COLO668 (cell line): ENCODE data around the gene PLCB1.
A peak's percentile ranks its signal among the peaks of the same experiment; 100 is the strongest.

Experiments used
- DNase-seq: peaks from one replicate; lab custom pipeline; 2025; ENCODE audit not compliant: unreplicated experiment; lab: John Stamatoyannopoulos, UW

The PLCB1 gene

DNA sequence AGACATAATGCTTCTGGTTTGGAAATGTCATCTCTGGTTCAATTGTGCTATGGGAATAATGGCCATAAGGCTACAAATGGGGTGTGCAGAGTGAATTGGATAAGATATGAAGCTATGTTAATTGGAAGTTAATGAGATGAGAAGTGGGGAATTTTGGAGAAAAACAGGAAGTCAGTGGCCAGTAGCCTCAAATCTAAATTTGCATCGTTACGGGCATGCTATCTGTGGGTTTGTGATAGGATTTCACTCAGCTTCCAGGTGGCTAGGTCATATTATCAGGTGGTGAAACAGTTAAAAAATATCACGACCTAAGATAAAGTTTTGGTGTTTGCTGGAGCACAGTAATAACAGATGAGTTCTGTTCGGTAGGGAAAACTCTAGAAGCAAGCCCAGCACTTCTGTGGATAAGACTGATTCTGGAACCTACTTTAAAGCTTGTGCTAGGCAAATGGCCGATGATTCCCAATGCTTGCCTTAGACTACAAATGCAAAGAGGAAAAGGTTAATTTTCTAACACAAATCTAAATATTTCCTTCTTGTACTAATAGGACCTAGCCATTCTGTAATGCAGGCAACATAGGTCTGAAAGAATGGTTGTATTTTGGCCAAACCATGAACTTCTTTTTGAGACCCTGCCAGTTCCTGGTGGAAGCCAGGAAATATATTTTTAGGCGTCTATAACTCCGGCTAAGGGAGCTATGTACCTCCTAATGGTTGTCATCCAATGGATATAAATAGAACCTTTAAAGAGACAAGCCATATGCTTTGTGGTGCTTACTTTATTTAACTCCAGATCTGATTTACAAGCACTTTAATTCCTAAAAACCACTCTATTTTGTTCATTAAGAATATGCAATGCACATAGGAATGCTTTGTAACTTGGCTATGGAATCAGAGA, 111.0 kb downstream of the PLCB1 start:
- no peak for DNase-seq

DNA sequence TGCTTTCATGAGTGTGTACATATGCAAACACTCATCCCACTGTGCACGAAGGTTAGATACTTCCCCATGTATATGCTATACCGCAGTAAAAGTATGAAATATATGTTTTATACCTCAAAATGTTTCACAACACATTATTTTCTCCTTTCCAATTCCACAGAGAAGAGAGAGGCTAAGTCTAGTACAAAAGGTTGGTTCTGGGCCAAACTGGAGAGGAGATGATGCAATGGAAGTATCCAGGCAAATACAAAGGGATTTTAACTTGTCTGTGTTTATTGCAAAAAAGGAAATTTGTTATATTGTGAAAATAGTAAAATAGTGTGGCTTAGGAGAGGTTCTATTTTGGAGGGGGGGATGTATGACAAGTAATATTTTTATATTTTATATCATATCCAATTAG, 112.6 kb downstream of the PLCB1 start:
- DNase-seq, result no peak

DNA sequence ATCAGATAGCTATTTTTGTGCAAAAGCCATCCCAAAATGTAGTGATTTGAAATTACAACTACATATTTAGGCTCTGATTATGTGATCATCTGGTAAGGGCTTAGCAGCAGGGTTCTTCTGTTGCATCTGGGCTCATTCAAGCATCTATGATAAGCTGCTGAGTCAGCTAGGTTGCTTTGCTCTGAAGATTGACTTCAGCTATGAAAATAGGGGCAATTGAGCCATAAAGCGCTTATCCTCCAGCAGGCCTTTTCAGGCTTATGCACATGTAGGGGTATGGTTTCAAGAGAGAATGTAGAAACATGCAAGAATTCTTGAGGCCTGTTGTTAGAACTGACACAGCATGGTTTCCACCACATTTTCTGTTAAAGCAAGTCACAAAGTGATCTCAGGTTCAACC, 114.1 kb downstream of the PLCB1 start:
- DNase-seq, result no peak

DNA sequence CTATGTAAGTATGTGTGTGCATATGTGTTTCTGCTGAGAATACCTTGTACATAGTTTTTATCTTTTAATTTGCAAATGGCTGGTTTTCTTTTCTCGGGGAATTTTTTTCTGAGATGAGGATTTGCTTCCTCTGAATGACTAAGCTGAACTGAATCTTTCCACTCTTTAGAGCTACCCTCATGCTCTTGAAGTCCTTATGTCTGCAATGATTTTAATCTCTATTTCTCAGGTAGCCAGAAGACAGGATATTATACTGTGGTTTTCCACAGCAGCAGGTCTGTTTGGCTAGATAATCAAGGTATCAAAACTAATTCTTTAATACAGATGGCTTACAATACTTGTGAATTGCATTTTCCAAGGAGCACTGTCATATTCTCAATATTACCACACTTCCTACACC, 114.7 kb downstream of the PLCB1 start:
- DNase-seq, result no peak

DNA sequence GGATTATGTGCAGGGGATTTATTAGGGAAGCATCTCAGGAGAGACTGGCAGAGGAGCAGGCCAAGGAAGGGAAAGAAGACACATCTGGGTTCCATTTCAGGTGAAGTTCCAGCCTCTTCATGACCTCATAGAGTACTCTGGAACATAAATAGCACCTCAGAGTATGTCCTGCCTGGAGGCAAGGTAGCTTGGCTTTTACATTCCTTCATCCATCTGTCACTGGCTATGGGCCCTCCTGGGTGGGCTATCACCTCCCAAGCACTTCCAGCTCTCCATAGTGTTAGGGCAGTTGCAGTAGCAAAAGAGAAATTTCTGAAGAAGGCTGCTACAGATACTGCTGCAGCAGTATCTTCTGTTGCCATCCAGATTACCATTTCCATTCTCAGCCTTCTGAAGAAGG, 116.0 kb downstream of the PLCB1 start:
- no peak for DNase-seq

DNA sequence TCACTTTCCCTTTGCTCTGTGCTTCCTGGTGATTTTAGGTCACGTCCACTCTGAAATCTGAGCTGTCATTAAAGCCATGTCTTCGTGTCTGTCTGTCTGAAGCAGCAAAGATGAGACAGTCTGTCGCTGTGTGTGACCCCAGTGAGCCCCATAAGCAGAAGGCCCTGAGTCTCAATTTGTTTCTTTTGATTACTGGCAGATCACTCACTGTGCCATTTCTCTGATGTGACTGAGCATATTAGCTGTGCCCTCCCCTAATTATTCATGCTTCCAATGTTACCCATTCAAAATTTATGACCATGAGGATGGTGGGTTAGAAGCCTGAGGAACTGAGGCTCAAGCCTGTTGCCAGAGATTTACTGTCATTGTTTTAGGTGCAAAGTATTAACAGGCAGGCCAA, 117.6 kb downstream of the PLCB1 start:
- no peak for DNase-seq

DNA sequence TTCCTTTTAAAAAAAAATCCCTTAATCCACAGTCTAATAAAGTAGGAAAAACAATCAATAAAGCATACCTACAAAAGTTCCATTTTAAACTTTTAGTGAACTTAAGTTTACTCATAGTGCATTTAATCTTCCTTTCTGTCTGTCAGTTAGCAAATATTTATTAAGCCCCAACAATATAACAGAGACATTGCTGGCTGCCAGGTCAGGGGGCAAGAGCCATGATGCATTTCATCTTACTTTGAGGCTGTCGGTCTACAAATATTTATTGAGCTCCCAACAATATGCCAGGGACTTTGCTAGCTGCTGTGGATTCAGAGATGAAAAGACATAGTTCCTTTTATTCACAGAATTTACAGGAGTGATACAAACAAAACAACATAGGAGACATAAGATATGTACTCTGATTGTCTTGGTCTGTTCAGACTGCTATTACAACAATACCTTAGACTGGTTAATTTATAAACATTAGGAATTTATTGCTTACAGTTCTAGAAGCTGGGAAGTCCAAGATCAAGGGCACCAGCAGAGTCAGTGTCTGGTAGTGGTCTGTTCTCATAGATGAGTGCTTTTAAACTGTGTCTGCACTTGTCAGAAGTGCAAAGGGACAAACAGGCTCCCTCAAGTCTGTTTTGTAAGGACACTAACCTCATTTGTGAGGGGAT, 118.6 kb downstream of the PLCB1 start:
- DNase-seq, result no peak

DNA sequence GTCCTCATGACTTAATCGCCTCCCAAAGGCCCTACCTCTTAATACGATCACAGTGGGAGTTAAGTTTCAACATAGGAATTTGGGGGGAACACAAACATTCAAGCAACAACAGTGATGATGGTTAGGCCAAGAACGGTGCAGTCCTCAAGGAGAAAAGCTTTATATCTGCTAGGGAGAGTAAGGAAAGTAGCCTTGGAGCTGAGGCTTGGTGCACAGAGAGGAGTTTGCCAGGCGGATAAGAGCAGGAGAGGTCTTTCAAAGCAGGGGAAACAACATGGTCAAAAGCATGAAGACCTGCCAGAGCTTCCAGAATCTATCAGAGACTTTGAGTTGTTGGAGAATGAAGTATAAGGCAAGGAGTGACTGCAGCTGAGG, 119.1 kb downstream of the PLCB1 start:
- no peak for DNase-seq

DNA sequence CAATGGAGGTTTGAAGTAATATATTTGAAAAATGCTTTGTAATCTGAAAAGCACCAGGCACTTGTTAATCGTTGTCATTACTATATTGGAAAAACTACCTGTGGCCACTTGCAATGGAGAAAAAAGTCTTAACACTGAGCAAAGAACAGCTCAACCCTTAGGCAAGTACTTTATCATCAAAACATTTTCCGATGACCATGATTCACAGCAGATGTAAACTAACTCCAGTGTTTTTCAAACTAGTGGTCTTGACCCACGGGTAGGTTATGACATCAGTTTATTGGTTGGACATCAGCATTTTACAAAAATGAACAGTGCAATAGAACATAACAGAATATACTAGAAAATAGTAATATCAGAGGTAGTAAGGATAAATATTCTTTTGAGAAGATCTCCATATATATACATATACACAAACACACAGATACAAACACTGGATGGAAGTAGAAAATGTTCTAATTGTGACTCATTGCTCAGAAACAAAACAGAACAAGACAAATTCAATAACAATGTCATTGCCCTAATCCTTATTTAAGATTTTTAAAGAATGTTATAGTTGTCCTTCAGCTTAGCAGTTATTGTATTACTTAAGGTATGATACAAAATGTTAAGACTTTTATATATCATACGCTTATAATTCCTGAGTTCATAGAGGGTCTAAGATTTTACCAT, 123.0 kb downstream of the PLCB1 start:
- DNase-seq, result no peak

DNA sequence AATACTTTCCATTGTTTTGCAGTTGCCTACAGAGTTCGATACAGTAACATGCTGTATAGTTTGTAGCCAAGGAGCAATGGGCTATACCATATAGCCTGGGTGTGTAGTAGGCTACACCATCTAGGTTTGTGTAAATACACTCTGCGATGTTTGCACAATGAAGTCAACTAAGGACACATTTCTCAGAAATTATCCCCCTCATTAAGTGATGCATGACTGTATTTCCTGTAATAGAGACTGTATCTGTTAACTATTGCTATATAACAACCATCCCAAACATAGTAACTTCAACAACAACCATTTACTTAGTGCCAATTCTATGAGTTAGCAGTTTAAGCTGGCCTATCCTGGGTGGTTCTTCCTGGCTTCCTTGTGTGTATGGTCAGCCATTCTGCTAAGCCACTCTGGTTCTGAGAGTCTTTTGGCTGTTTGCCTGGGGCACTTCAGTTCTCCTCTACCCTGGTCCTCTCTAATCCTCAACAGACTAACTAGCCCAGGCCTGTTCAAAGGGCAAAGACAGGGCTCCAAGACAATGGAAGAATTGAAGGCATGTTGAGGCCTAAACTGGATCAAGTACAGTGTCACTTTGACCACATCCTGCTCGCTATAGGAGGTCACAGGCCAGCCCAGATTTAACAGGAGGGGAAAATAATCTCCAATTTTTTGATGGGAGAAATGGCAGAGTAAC, 124.0 kb downstream of the PLCB1 start:
- peak; percentile 28 for DNase-seq

DNA sequence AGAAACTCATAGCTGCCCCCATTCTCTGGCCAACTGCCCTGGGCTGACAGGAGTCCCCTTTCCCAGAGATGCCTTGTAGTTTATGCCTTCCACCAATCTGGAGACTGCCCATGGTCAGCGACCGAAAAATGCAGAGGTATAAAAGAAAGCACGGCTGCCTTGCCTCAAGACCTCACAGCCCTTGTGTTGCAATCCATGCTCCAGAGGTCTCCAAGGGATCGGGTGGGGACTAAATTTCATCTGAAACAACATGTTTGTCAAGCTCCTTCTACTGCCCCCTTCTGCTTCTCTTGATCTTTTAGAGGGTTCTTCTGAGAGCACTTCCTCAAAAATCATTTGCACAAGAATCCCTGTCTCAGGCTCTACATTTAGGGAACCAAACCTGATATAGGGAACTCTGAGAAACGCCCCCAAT, 128.8 kb downstream of the PLCB1 start:
- DNase-seq, result no peak

DNA sequence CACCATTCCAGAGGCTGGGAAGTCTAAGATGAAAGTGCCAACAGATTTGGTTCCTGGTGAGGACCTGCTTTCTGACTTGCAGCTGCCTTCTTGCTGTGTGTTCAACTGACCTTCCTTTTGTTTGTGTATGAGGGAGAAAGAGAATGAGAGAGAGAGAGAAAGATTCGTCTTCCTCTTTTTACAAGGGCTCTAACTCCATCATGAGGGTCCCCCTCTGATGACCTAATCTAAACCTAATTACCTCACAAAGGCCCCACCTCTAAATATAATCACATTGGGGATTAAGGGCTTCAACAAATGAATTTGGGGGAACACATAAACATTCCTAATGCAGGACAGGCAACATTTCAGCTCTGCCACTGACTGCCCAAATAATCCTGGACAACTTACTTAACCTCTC, 130.7 kb downstream of the PLCB1 start:
- no peak for DNase-seq

DNA sequence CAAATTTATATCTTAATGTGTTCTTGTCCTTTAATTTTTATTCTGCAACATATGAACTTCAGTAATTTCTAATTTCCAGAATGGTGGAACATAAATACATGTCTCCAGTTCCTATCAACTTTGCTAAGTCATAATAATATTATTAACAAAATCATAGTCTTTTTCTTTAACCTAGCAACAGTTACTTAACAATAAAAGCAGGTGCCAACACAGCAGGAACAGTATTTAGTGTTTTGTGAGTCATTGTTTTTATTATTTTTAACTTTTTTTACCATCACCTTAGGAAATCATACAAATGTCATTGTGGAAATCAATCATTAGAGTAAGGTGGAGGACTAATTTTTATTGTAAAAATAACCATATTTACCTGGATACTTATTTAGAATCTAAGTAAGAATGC, 133.5 kb downstream of the PLCB1 start:
- DNase-seq, result no peak

DNA sequence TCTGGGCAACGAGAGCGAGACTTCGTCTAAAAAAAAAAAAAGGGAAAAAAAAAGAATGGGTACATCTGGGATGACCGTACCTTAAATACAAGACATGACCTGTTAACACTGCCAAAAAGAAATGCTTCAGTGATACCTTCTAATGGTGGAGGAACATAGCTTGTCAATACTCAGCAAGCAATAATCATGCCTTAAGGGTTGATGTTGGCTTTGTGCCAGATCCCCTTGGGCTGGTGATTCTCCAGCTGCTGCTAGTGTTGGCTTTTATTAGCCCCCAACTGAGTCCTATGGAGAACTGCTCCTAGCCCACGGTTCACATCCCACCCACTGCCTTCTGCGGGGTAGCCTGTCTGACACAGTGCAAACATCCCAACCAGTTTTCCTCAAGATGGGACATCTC, 134.9 kb downstream of the PLCB1 start:
- peak; percentile 67 for DNase-seq

DNA sequence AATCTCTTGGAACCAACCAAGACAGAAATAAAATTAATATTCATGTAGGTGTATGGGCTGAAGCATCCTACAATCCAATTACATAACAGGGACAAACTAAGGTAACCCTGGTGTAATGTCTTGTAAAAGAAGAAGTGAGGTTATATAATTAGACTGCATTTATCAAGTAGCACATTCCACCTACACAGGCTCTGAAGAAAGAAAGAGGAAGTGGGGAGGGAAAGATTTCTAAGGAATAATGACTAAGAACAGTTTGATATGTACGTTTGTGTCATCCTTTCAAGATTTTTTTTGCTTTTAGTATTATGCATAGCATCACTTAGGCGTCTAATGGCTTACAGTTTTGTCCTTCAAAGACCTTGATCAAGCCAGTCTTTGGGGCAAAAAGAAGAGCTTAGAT, 139.7 kb downstream of the PLCB1 start:
- no peak for DNase-seq

DNA sequence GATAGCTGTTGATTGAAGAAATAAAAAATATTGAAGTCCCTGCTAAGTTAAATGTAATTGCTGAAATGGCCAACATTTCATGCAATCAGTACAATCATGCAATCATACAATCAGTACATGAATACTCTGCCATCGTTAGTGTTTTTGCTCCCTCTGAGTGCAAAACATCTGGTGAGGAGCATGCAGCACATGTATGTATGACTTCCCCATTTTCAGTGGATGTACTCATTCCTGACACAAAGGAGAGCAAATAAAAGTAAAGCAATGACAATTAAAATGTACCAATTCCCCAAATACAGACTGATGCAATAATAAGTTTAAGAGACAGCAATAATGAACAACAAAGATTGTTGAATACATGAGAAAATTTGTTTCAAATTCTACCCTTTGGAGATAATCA, 140.7 kb downstream of the PLCB1 start:
- DNase-seq, result no peak

DNA sequence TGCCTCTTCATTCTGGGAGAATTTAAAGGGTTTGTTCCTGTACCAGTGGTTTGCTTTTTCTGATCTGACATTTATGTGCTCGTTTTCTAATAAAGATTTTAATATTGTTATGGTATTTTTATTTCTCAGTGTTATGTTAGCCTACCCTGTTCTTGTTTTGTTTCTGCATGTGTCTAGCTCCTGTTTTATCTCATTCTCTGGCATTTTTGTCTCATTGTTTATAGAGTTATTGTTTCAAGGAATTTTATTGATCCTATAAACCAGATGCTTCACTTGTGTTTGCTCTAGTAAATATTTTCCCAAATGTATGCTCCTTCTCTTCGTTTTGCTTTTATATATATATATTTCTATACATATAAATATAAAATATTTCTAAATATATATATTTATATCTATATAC, 152.8 kb downstream of the PLCB1 start:
- DNase-seq, result no peak

DNA sequence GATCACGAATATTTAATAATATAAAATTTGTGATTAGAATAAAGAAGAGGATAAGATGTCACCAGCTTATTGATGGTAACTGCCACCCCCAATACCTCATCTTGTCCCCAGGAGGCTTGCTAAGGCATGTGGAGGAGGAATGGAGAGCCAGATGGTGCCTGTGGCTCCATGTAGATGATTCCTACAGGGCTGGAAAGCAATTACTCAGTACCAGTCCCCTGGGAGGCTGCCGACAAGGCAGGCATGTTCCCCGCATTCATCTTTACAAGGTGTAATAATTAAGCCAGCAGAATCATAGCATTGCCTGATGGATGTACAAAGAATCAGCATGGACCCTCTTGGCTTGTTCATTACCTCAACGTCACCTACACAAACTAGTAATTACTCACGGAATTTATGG, 155.3 kb downstream of the PLCB1 start:
- DNase-seq, result no peak

DNA sequence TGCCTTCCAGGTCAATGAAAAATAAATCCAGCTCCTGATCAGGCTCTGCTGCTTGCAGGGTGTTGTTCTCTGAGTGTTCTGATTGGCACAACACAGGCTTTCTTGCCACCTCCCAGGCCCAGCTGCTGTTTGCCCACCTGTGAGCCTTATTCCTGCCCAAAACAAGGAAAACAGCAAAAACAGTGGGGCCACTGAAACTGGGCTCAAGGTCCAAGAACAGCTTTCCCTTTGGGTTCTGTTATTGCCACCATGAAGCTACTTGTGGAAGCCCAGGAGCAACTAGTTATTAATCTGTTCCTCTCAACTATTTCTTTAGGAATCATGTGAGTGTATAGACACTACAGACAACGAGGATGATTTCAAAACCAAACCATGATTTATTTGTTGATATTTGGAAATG, 159.1 kb downstream of the PLCB1 start:
- DNase-seq, result no peak

DNA sequence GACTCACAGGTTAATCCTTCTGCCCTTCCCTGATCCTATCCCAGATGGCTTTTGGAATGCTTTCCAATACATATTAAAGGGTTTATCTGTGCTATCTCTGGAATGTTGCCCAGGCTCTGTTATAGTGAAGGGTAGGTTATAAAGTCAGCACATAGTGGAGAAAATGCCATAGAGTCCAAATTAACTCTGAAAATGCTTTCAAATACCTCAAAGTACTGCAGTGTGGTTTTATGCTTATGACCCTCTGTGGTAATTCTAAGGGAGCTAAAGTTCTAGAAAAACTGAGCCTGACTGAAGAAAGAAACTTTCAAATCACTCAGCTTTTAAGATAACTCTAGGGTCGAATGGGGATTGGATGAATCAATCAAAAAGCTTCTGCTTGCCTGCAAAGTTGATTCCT, 159.8 kb downstream of the PLCB1 start:
- no peak for DNase-seq

DNA sequence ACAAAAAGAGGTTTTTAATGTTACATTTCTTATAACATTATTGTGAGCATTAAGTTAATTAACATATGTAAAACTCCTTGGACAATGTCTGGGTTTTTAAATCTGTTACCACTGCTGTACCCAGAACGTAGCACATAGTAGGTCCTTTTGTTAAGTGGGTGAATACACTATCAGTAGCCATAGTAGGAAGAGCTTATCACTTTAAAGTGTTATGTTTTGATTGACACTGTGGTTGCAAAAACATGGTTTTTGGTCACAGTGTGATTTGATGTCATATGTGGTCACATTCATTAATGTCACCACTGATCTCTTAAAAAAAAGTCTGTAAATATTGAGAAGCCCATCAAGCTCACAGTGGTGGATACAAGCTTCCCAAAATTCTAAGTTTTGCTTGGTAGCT, 160.7 kb downstream of the PLCB1 start:
- DNase-seq, result no peak

DNA sequence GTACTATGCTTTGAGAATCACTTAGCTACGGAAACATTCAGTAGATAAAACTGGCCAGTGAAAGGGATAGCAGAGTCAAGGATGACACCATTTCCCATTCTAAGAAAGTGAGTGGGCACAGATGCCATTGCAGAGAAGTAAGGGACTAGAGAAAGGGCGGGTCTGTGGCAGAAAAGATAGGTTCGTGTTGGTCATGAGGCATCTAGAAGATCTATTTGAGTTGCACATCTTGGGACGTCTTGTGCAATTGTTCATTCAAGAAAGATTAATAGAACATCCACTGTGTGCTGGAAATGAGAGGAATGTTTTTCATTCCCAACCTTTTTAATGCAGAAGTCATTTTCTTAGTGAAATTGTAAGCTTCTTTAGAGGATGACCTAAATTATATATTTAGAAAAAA, 161.7 kb downstream of the PLCB1 start:
- no peak for DNase-seq
